Suprapubic skin (tissue), 3 donors: ENCODE results near the gene CST3.

ENCODE experiments used
- EP300 ChIP-seq: sonication (generic); formaldehyde crosslinking; IDR thresholded peaks from one replicate; pipeline ENCODE4 v1.6.1; 2017; ENCODE audit warnings: antibody characterized with exemption
- TF ChIP-seq, protein P1 (sequence below), 2 donors: fragments of 200-600 bp in 1 of 2; fragments of 450-650 bp in 1 of 2; sonication (generic) in 1 of 2; IDR thresholded peaks; one replicate each; pipeline ENCODE4 v1.5.1; 2016 to 2019; ENCODE audit warnings: antibody characterized with exemption in 2 of 2, mild to moderate bottlenecking in 1 of 2, moderate library complexity in 1 of 2

- TF ChIP-seq, protein P1, sequence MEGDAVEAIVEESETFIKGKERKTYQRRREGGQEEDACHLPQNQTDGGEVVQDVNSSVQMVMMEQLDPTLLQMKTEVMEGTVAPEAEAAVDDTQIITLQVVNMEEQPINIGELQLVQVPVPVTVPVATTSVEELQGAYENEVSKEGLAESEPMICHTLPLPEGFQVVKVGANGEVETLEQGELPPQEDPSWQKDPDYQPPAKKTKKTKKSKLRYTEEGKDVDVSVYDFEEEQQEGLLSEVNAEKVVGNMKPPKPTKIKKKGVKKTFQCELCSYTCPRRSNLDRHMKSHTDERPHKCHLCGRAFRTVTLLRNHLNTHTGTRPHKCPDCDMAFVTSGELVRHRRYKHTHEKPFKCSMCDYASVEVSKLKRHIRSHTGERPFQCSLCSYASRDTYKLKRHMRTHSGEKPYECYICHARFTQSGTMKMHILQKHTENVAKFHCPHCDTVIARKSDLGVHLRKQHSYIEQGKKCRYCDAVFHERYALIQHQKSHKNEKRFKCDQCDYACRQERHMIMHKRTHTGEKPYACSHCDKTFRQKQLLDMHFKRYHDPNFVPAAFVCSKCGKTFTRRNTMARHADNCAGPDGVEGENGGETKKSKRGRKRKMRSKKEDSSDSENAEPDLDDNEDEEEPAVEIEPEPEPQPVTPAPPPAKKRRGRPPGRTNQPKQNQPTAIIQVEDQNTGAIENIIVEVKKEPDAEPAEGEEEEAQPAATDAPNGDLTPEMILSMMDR (IDR thresholded peaks at IDR 0.05) = no peak
- TF ChIP-seq EP300 = no peak
Observed at GRCh38 chr20:23640671-23641667, 3.2 kb upstream of the CST3 start.
